K562 (cell line): ENCODE data around the gene HMGA1. TPM values are rescaled to one million over a fixed set of nuclear protein-coding genes. Genes with fewer than 3 reads are reported as not detected.

ENCODE experiments used
- BRD4 ChIP-seq: fragments of 200-600 bp; sonication (generic); IDR thresholded peaks from 2 replicates; pipeline ENCODE4 v1.6.1; 2017; ENCODE audit warnings: inconsistent platforms
- CSDE1 ChIP-seq, 2 experiments: fragments of 450-650 bp; IDR thresholded peaks; 2 replicates each; pipeline ENCODE4 v1.6.1; 2016; ENCODE audit warnings: mild to moderate bottlenecking in 1 of 2
- EP400 ChIP-seq: fragments of 450-650 bp; IDR thresholded peaks from 2 replicates; pipeline ENCODE4 v1.6.1; 2017; ENCODE audit warnings: antibody characterized with exemption, mild to moderate bottlenecking, moderate library complexity
- ESRRA ChIP-seq: fragments of 450-650 bp; IDR thresholded peaks from 2 replicates; pipeline ENCODE4 v1.6.1; 2014; ENCODE audit warnings: low read depth, mild to moderate bottlenecking, moderate library complexity, borderline replicate concordance
- FIP1L1 ChIP-seq: fragments of 200-400 bp; formaldehyde crosslinking; IDR thresholded peaks from 2 replicates; pipeline ENCODE4 v1.6.1; 2018; ENCODE audit warnings: mild to moderate bottlenecking, low read depth, low read length; ENCODE audit not compliant: poor library complexity, severe bottlenecking
- FOXK1 ChIP-seq: sonication (generic); formaldehyde crosslinking; IDR thresholded peaks from 2 replicates; pipeline ENCODE4 v1.8.0; 2022; ENCODE audit warnings: missing genetic modification reagents, mild to moderate bottlenecking, borderline replicate concordance
- HSF4 ChIP-seq: fragments of 250-450 bp; sonication (Bioruptor Pico); IDR thresholded peaks from 2 replicates; pipeline ENCODE4 v2.1.2; 2022; ENCODE audit warnings: mild to moderate bottlenecking, moderate library complexity, borderline replicate concordance
- MAFG ChIP-seq: fragments of 450-650 bp; conservative IDR thresholded peaks from 2 replicates; pipeline ENCODE4 v1.6.1; 2016; ENCODE audit warnings: missing genetic modification characterization, missing compliant biosample characterization
- NFE2L1 ChIP-seq: fragments of 450-650 bp; IDR thresholded peaks from 2 replicates; pipeline ENCODE4 v1.6.1; 2016; ENCODE audit warnings: missing genetic modification characterization, low read depth, mild to moderate bottlenecking, missing compliant biosample characterization, moderate library complexity, borderline replicate concordance
- NFIX ChIP-seq: fragments of 250-450 bp; sonication (Bioruptor Pico); IDR thresholded peaks from 2 replicates; pipeline ENCODE4 v1.4.0; 2020; ENCODE audit warnings: low read depth, mild to moderate bottlenecking, moderate library complexity
- NONO ChIP-seq, 2 experiments: fragments of 200-400 bp in 1 of 2; fragments of 450-650 bp in 1 of 2; formaldehyde crosslinking in 1 of 2; IDR thresholded peaks; 2 replicates each; pipeline ENCODE4 v1.6.1; 2017; ENCODE audit warnings: low read depth in 2 of 2, mild to moderate bottlenecking in 2 of 2, moderate library complexity in 2 of 2, low read length in 1 of 2
- POLR2A ChIP-seq: fragments of 450-650 bp; conservative IDR thresholded peaks from 2 replicates; pipeline ENCODE4 v1.6.1; 2016
- RFX5 ChIP-seq: IDR thresholded peaks from 2 replicates; pipeline ENCODE4 v1.6.1; 2011; ENCODE audit warnings: low read depth, mild to moderate bottlenecking, improper control_type of control experiment, low read length
- SMARCC2 ChIP-seq: fragments of 450-650 bp; IDR thresholded peaks from 2 replicates; pipeline ENCODE4 v1.6.1; 2017; ENCODE audit warnings: antibody characterized with exemption, moderate library complexity, mild to moderate bottlenecking, low read depth
- STAT5A ChIP-seq: IDR thresholded peaks from 2 replicates; pipeline ENCODE4 v1.6.1; 2012; ENCODE audit warnings: low read length, inconsistent platforms, borderline replicate concordance
- STAT5B ChIP-seq: fragments of 250-450 bp; sonication (Bioruptor Pico); IDR thresholded peaks from 2 replicates; pipeline ENCODE4 v1.8.0; 2021; ENCODE audit warnings: mild to moderate bottlenecking, inconsistent platforms
- TARDBP ChIP-seq: fragments of 450-650 bp; IDR thresholded peaks from 2 replicates; pipeline ENCODE4 v1.6.1; 2016
- ZNF354B ChIP-seq: fragments of 250-450 bp; sonication (Bioruptor Pico); IDR thresholded peaks from 2 replicates; pipeline ENCODE4 v1.4.0; 2020
- ZNF408 ChIP-seq: fragments of 250-450 bp; sonication (Bioruptor Pico); IDR thresholded peaks from 2 replicates; pipeline ENCODE4 v1.4.0; 2020; ENCODE audit warnings: low read depth, mild to moderate bottlenecking, moderate library complexity
- ZNF717 ChIP-seq: fragments of 250-450 bp; sonication (Bioruptor Pico); IDR thresholded peaks from 2 replicates; pipeline ENCODE4 v1.5.0; 2021
- polyA plus RNA-seq, 8 experiments: library from polyadenylated mRNA; depleted of rRNA in 4 of 8; stranded (reverse) in 5 of 8; unstranded in 3 of 8; fragments of >200 nt; fragmentation: Nextera tagmentation in 2 of 8; fragmentation: Illumina TruSeq in 1 of 8; extraction: Ambion mirVana in 2 of 8; extraction: Trizol in 1 of 8; gene quantifications; 2 replicates each; pipeline versions ENCODE4 v1.2.1 to v1.2.3, GENCODE V29; 2011 to 2014; ENCODE audit warnings: inconsistent platforms in 1 of 8, missing spikeins in 1 of 8
- total RNA-seq, 7 experiments: library from RNA; depleted of rRNA in 6 of 7; stranded (reverse); fragments of >200 nt in 6 of 7; fragmentation: Illumina TruSeq in 2 of 7; extraction: Trizol in 2 of 7; gene quantifications; 2 replicates each; pipeline versions ENCODE4 v1.2.1 to v1.2.3, GENCODE V29; 2011 to 2021; ENCODE audit warnings: low replicate concordance in 1 of 7
- TF ChIP-seq, protein P1 (sequence below): fragments of 250-450 bp; sonication (Bioruptor Pico); IDR thresholded peaks from 2 replicates; pipeline ENCODE4 v1.8.0; 2022; ENCODE audit warnings: inconsistent platforms
- TF ChIP-seq, protein P2 (sequence below): fragments of 250-450 bp; sonication (Bioruptor Pico); IDR thresholded peaks from 2 replicates; pipeline ENCODE4 v1.4.0; 2020; ENCODE audit warnings: borderline replicate concordance
- TF ChIP-seq, protein P3 (sequence below): fragments of 250-450 bp; sonication (Bioruptor Pico); IDR thresholded peaks from 2 replicates; pipeline ENCODE4 v1.4.0; 2020
- TF ChIP-seq, protein P4 (sequence below), 2 experiments: fragments of 250-450 bp in 1 of 2; fragments of 450-650 bp in 1 of 2; sonication (Bioruptor Pico) in 1 of 2; IDR thresholded peaks; 2 replicates each; pipeline versions ENCODE4 v1.6.1 to v1.8.0; 2016 to 2021; ENCODE audit warnings: mild to moderate bottlenecking in 2 of 2, moderate library complexity in 2 of 2, missing compliant biosample characterization in 1 of 2, missing genetic modification characterization in 1 of 2

Gene HMGA1
- total and polyA plus RNA-seq, 9 of the 15 experiments (the other 6 are each of a cell fraction or from before 2014, with no cell fraction given) = 27.8 to 1,947 (median 594) TPM

DNA sequence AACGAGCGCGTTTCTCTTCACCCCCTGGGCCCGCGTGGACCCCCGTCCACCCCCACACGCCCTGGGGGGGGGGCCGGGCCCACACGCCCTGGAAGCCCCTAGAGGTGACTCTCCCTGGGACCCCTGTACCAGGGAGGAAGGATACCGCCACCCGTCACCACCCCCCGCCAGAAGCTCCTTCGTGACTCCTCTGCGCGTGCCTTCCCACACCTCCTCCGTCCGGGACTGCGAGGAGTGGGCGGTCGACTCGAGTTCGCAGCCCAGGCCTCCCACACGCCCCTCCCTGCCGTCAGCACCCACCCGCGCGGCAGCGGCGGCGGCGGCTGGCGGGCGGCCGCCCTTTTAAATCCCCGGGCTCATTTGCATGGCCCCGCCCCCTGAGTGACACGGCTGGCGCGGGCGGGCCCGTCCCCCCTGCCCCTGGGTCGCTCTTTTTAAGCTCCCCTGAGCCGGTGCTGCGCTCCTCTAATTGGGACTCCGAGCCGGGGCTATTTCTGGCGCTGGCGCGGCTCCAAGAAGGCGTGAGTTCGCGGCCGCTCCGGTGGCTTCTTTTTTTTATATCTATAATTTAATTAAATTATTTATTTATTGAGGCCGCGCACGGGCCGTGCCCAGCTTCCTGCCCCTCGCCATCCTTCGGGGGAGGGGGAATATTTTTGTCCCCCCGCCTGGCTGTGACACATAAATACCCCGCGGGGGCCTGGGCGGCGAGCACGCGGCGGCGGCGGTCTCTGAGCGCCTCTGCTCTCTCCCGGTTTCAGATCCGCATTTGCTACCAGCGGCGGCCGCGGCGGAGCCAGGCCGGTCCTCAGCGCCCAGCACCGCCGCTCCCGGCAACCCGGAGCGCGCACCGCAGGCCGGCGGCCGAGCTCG is at the start of gene HMGA1 (continued):
- TF ChIP-seq EP400 (peak; percentile 57), STAT5A (no peak), HSF4 (CRISPR knock-in tag) (no peak), MAFG (tag) (no peak), NFE2L1 (no peak), NFIX (peak; percentile 53; the same call in 1 of the 2 replicates), FIP1L1 (peak; percentile 98), RFX5 (no peak), CSDE1 (IDR thresholded peaks at IDR 0.05) (no peak; a peak in 1 of 4 replicates), ZNF717 (CRISPR knock-in tag) (peak; percentile 79; the same call in 1 of the 2 replicates), SMARCC2 (0 out of 2 replicates have a peak, but pooled peaks have one; percentile 5), ZNF354B (CRISPR knock-in tag) (no peak), NONO (IDR thresholded peaks at IDR 0.05; ENCODE audit: low read depth in 2 of 2, low read length in 1 of 2) (peak; percentile 79 to 94), TARDBP (0 out of 2 replicates have a peak, but pooled peaks have one; percentile 35), BRD4 (peak; percentile 65; the same call in 1 of the 2 replicates), STAT5B (CRISPR knock-in tag) (no peak), POLR2A (peak; percentile 100), ZNF408 (CRISPR knock-in tag) (no peak), ESRRA (peak; percentile 20; the same call in 1 of the 2 replicates), FOXK1 (CRISPR knock-in tag) (no peak)
- TF ChIP-seq, protein P1, sequence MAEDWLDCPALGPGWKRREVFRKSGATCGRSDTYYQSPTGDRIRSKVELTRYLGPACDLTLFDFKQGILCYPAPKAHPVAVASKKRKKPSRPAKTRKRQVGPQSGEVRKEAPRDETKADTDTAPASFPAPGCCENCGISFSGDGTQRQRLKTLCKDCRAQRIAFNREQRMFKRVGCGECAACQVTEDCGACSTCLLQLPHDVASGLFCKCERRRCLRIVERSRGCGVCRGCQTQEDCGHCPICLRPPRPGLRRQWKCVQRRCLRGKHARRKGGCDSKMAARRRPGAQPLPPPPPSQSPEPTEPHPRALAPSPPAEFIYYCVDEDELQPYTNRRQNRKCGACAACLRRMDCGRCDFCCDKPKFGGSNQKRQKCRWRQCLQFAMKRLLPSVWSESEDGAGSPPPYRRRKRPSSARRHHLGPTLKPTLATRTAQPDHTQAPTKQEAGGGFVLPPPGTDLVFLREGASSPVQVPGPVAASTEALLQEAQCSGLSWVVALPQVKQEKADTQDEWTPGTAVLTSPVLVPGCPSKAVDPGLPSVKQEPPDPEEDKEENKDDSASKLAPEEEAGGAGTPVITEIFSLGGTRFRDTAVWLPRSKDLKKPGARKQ (CRISPR knock-in tag) = no peak
- TF ChIP-seq, protein P2, sequence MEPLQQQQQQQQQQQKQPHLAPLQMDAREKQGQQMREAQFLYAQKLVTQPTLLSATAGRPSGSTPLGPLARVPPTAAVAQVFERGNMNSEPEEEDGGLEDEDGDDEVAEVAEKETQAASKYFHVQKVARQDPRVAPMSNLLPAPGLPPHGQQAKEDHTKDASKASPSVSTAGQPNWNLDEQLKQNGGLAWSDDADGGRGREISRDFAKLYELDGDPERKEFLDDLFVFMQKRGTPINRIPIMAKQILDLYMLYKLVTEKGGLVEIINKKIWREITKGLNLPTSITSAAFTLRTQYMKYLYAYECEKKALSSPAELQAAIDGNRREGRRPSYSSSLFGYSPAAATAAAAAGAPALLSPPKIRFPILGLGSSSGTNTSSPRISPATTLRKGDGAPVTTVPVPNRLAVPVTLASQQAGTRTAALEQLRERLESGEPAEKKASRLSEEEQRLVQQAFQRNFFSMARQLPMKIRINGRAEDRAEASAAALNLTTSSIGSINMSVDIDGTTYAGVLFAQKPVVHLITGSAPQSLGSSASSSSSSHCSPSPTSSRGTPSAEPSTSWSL (CRISPR knock-in tag) = 0 out of 2 replicates have a peak, but pooled peaks have one; percentile 84
- TF ChIP-seq, protein P3, sequence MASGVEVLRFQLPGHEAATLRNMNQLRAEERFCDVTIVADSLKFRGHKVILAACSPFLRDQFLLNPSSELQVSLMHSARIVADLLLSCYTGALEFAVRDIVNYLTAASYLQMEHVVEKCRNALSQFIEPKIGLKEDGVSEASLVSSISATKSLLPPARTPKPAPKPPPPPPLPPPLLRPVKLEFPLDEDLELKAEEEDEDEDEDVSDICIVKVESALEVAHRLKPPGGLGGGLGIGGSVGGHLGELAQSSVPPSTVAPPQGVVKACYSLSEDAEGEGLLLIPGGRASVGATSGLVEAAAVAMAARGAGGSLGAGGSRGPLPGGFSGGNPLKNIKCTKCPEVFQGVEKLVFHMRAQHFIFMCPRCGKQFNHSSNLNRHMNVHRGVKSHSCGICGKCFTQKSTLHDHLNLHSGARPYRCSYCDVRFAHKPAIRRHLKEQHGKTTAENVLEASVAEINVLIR (CRISPR knock-in tag) = peak; percentile 54
- TF ChIP-seq, protein P4, sequence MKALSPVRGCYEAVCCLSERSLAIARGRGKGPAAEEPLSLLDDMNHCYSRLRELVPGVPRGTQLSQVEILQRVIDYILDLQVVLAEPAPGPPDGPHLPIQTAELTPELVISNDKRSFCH (CRISPR knock-in tag; IDR thresholded peaks at IDR 0.05) = peak; percentile 57; the same call in 1 of the 2 replicates
- TF ChIP-seq, protein P4 (tag; IDR thresholded peaks at IDR 0.05) = peak; percentile 47; the same call in 1 of the 2 replicates
